Stimulated activated CD4-positive, alpha-beta T cell treated with anti-CD3 and anti-CD28 coated beads, Interleukin-15, amount 100 ng/mL, for 1 hour (primary cell): ENCODE data around the gene UCHL1.
"Not testable (repeated sequence)": the region's sequence is repeated elsewhere in the genome, so short reads cannot be mapped to it uniquely, and the experiment has no call there.

Experiments used
- DNase-seq, 2 donors: peaks; one replicate each; pipeline ENCODE4 v3.0.0-alpha.2; 2020; ENCODE audit warnings: low read depth in 1 of 2, low spot score in 1 of 2

The UCHL1 gene

DNA sequence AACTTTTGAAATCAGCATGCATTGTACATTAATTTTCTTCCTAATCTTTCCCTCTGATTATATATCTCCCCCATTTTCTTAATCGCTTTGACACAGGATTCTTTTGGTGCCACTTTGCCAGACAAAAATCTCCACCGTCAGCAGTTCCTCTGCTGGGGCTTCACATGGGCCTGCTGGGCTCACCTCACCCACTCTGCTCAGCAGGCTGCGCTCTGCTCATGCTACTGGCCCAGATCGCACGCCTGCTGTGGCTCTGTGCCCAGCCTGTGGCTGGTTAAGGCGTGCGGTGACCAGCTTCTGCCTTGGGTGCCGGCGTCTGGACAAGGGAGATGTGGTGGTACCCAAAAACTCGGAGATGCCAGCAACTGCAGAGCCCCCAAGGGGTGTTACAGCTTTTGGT, 31.1 kb downstream of the UCHL1 start:
- DNase-seq = no peak

DNA sequence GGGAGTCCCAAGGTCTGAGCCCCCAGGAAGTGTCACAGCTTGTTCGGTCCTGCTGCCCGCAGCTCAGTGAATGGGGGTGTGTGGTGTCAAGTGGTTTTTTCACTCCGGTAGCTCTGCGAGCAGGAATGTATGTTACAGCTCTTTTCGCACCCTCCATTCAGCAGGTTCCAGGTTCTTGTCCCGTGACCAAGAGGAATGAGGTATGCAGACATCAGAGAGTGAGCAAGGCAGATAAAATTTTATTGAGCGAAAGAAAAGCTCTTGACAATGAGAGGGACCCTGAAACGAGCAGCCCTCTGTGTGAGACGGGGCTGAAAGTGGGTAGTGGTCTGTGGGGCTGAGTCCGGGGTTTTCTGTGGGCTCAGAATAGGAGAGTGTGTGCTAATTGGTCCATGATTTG, 31.5 kb downstream of the UCHL1 start:
- no peak for DNase-seq

DNA sequence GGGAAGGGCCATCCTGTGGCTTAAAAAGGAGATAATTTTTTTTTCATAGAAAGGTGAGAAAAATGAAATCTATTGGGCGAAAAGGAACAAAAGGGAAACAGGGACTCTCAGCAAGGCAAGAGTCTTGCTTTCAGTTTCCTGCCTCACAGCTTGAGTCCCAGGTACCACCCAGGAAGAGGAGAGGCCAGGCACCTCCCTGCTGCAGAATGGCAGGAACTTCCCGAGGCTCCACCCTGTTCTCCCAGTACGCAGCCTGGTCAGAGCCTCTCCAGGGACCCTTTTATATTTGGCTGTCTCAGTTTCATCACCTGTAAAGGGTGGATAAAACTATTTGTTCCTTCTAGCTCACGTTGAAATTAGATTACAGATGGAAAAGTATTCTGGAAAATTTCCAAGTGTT, 33.8 kb downstream of the UCHL1 start:
- DNase-seq = no peak

DNA sequence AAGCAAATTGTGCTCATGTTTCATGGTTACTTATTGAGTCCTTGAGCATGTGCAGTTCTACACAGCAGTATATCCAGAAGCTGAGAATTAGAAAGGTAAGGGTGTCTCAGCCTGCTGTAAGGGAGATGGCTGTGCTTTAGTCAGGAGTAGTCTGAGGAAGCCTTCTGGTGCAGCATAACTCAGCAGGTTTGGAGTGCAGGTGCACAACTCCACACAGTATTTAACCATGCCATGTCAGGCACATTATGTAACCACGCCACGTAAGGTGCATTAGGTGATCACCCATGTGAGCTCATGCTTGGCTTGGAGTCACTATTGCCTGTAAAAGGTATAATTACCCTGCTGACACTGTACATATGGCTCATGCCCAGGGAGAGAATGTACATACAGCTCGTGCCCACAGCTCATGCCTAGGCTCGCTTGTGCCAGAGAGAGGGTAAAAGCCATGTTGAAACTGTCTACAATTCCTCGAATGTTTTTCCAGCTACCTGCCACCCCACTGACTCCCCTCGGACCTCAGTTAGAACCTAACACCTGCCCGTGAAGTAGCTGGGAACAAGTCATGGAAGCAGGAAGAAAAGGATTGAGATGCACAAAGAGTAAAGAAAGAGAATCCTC, 37.8 kb downstream of the UCHL1 start:
- no peak for DNase-seq

DNA sequence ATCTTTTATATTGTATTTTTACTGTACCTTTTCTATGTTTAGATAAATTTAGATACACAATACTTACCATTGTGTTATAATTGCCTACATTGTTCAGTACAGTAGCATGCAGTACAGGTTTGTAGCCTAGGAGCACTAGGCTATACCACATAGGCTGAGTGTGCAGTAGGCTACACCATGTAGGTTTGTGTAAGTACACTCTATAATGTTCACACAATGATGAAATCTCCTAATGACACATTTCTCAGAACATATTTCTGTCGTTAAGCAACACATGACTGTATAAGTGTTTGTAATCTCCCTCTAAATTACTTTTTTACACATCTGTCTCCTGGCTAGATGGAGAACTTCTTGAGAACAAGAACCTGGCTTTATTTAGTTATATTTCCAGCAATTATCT, 40.3 kb downstream of the UCHL1 start:
- no peak for DNase-seq

DNA sequence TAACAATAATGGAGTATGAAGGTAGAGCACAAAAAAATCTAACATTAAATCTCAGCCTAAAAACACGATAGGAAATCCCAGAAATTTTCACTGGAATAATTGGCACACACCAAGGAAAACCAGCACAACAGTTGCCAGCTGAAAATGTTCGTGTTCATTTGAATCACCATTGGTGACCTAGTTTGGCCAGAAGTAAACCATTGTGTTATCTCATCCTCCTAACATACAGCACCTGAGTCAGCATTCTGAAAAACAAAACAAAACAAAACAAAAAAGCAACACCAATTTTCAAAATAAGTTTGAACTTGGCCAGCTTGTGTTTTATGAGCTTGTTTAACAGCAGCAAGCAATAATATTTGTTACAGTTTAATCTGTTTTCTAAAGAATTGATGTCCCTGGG, 41.1 kb downstream of the UCHL1 start:
- DNase-seq = no peak

DNA sequence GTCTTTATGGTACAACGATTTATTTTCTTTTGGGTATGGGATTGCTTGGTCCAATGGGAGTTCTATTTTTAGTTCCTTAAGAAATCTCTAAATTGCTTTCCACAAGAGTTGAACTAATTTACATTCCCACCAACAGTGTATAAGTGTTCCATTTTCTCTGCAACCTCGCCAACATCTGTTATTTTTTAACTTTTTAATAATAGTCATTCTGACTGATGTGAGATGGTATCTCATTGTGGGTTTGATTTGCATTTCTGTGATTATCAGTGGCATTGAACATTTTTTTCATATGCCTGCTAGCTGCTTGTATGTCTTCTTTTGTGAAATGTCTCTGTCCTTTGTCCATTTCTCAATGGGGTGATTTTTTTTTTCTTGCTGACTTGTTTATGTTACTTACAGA, 42.8 kb downstream of the UCHL1 start:
- no peak for DNase-seq

DNA sequence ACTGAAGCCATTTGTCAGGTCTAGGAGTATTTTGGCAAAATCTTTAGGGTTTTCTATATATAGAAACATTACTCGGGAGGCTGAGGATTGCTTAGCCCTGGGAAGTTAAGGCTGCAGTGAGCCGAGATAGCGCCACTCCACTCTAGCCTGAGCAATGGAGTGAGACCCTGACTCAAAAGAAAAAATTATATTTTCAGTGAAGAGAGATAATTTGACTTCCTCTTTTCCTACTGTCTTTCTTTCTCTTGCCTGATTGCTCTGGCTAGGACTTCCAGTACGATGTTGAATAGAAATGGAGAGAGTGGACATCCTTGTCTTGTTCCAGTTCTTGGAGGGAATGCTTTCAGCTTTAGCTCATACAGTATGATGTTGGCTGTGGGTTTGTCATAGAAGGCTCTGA, 44.4 kb downstream of the UCHL1 start:
- no peak for DNase-seq

DNA sequence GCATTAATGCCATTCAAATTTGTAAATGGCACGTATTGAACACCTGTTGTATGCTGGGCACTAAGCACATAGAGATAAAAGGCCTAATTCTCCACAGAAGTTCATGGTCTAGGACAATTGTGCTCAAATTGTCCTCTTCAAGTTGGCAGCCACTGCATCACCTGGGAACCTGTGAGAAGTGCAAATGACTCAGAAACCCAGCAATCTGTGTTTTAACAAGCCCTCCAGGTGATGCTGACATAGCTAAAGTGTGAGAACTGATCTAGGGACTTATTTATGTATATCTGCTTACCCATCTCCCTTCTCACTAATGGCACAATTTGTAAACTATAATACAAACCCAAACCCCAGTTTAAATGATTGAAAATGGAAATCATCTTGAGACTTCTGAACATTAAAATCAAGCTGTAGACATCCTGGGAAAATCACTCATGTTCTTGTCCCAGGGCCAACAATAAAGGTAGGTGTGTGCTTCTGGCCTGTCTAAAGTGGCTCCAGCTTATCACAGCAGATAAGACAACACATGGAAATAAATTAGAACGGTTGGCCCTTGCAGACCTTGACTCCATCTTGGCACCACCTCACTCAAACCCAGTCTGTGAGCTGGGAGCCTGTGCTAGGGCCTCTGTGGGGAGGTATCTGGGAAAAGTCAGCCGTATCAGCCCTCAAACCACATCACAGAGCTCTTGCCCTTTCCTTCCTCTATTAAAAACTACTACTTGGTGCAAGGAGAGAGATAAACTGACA, 46.8 kb downstream of the UCHL1 start:
- no peak for DNase-seq

DNA sequence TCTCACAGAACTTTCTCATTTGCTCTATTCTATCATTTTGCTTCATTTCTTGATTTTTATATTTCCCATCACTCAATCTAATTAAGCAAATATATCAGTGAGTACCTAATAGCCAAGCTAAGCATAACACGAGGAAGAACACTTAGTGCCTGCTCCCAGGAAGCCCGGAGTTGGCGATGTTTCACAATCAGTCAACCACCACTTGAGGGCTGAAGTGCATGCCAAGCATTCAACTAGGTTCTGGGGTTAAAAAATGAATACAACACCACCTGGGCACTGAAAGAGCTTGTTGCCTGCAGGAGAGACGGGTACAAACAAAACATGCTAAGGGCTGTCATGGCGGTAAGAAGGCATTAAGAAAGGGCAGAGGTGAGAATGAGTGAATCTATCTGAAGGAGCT, 47.5 kb downstream of the UCHL1 start:
- no peak for DNase-seq

DNA sequence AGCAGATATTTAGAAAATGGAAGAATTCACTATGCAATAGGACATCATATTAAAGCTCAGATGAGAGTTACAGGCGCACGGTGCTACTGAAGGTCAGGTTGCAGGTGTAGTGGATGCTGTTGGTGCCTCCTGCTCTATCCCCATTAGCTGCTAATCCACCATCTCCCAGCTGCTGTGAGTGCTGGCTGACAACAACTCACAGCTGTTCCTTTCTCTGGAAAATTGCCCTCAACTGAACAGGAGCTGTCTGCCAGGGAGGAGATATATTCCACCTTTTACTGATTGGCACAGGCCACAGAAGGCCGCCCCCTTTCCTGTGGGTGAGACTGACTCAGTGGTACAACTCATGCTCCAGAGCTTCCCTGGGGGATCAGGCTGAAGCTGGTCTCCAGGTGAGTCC, 48.7 kb downstream of the UCHL1 start:
- no peak for DNase-seq

DNA sequence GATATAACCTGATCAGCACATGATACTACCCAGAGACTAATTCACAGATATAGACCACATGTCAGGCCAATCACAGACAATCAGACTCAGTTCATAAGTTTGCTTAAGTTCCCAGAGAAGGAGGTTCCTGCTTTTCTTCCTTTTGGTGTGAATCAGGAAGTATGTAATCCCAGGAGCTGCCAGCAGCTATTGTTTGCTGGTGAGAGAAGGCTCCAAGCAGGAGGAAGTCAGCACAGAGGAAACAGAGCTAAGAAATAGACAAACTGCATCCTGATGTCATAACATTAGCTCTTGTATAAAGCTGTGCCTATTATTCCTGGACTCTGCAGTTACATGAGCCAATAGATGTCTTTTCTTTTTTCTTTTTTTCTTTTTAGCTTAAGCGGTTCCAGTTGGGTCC, 50.9 kb downstream of the UCHL1 start:
- DNase-seq = no peak

DNA sequence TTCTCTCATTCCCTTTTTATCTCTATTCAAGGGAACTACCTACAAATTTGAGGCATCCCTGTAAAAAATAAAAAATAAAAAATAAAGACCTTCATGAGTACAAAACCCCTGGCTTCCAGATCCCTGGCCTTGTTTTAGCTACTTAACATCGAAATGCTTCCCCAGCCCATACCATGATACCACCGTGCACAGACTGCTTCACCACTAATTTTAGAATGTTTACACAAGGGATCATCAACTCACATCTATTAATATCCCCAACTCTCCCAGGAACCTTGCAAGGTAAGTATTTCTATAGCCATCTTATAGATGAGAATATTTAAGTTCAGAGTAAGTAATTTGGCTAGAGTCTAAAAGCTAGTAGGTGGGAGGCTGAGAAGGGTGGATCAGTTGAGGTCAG, 51.7 kb downstream of the UCHL1 start:
- no peak for DNase-seq

DNA sequence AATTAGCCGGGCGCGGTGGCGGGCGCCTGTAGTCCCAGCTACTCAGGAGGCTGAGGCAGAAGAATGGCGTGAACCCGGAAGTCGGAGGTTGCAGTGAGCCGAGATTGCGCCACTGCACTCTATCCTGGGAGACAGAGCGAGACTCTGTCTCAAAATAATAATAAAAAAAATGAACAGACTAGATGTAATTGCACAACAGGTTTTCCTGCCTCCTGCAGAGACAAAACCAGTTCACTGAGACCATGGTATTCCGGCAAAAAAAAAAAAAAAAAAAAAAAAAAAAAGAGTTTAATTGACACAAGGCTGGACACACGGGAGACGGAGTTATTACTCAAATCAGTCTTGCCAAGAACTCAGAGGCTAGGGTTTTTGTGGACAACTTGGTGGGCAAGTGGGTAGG, 58.7 kb downstream of the UCHL1 start:
- not testable (repeated sequence) for DNase-seq

DNA sequence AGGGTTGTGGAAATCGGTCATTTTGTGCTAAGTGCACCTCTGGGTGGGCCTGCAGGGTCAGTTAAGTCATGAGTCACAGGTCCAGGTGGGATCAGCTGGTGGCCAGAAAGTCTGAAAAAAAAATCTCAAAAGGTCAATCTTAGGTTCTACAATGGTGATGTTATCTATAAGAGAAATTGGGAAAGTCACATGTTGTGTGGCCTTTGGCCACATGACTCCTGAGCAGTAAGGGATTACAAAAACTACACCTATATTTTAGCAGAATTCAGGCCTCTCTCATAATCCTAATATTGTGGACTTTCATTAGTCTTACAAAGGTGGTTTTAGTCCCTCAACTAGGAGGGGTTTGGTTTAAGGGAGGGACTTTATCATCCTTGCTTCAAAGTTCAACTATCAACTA, 59.1 kb downstream of the UCHL1 start:
- DNase-seq = no peak
